K562 (cell line): ENCODE data around the gene ABCF2. TPM values are rescaled to one million over a fixed set of nuclear protein-coding genes. Genes with fewer than 3 reads are reported as not detected.

ENCODE experiments used
- ATAC-seq: fragments of 200-7000 bp; cut with Tn5 transposase; 3 replicates; pipeline ENCODE4 v1.9.1; 2020; ENCODE audit warnings: moderate library complexity
- BruUV-seq: library from RNA; stranded (reverse); fragments of 400-500 nt; replicated peaks from 2 replicates; lab custom pipeline; 2021; lab: Mats Ljungman, UMichigan
- CTCF ChIA-PET: fragments of 300-600 bp; formaldehyde crosslinking; extraction: SDS; loops from one replicate; lab custom pipeline; 2021; ENCODE audit warnings: low intra/inter-chr PET ratio; lab: Yijun Ruan, JAX
- POLR2A ChIA-PET: fragments of 300-600, 350-650 bp; sonication (Branson Sonifier 250); formaldehyde crosslinking; extraction: SDS; loops from one replicate; lab custom pipeline; 2021; ENCODE audit warnings: antibody characterized with exemption, inconsistent platforms; lab: Yijun Ruan, JAX
- DNase-seq, 4 experiments: peaks; one replicate each; pipeline versions ENCODE4 v3.0.0 to v3.0.0-alpha.2; 2011 to 2018; ENCODE audit warnings: low spot score in 3 of 4, mixed read lengths in 3 of 4; ENCODE audit errors: extremely low read depth in 1 of 4
- FAIRE-seq: peaks from 2 replicates; lab custom pipeline; 2011; peaks lifted over from hg19 to GRCh38; lab: Jason Lieb, UNC
- H2AFZ ChIP-seq: 2 replicates; pipeline ENCODE4 v1.6.0; 2011; ENCODE audit warnings: low read depth, low read length, control low read depth, inconsistent platforms
- H3K27ac ChIP-seq: fragments of 200-600 bp; 3 replicates; pipeline ENCODE4 v1.8.0; 2011; ENCODE audit warnings: low read depth, mild to moderate bottlenecking, control low read depth, inconsistent platforms, low read length, moderate library complexity, mixed read lengths; ENCODE audit errors: extremely low read depth
- H3K27me3 ChIP-seq, 2 experiments: fragments of 300-600 bp in 1 of 2; 2 replicates in 1 of 2; 3 replicates in 1 of 2; pipeline versions ENCODE4 v1.6.0 to v1.8.0; 2011; ENCODE audit warnings: inconsistent platforms in 2 of 2, low read length in 2 of 2, mild to moderate bottlenecking in 1 of 2, mixed read lengths in 1 of 2, moderate library complexity in 1 of 2; ENCODE audit not compliant: control insufficient read depth in 2 of 2, insufficient read depth in 2 of 2
- H3K36me3 ChIP-seq: fragments of 300-600 bp; 3 replicates; pipeline ENCODE4 v1.8.0; 2011; ENCODE audit warnings: mild to moderate bottlenecking, low read length, inconsistent platforms; ENCODE audit not compliant: control insufficient read depth, insufficient read depth
- H3K4me1 ChIP-seq, 2 experiments: fragments of 200-600 bp in 1 of 2; replicated peaks in 1 of 2; 2 replicates in 1 of 2; 3 replicates in 1 of 2; pipeline versions ENCODE4 v1.5.1 to v1.8.0; 2011; ENCODE audit warnings: inconsistent platforms in 2 of 2, low read length in 2 of 2, mild to moderate bottlenecking in 1 of 2, mixed read lengths in 1 of 2, moderate library complexity in 1 of 2; ENCODE audit not compliant: control insufficient read depth in 2 of 2, insufficient read depth in 2 of 2
- H3K4me2 ChIP-seq: 2 replicates; pipeline ENCODE4 v1.6.1; 2011; ENCODE audit warnings: low read length, control low read depth, inconsistent platforms, mixed read lengths; ENCODE audit not compliant: insufficient read depth
- H3K4me3 ChIP-seq: fragments of 200-600 bp; sonication (generic), shearing (Covaris generic); 2 replicates; pipeline ENCODE4 v1.5.1; 2016; ENCODE audit warnings: control low read depth, inconsistent platforms
- H3K79me2 ChIP-seq: fragments of 200-600 bp; 3 replicates; pipeline ENCODE4 v1.8.0; 2011; ENCODE audit warnings: low read length, inconsistent platforms; ENCODE audit not compliant: control insufficient read depth, insufficient read depth
- H3K9ac ChIP-seq, 2 experiments: 2 replicates each; pipeline versions ENCODE4 v1.6.0 to v1.6.1; 2011; ENCODE audit warnings: low read depth in 2 of 2, low read length in 2 of 2, control low read depth in 1 of 2, inconsistent platforms in 1 of 2, mild to moderate bottlenecking in 1 of 2, mixed read lengths in 1 of 2; ENCODE audit not compliant: insufficient read depth in 1 of 2
- H3K9me1 ChIP-seq: one replicate; pipeline ENCODE4 v1.6.0; 2011; ENCODE audit warnings: inconsistent platforms, mild to moderate bottlenecking, low read length, moderate library complexity; ENCODE audit not compliant: control insufficient read depth, insufficient read depth
- H3K9me3 ChIP-seq: replicated peaks from 2 replicates; pipeline ENCODE4 v1.5.1; 2011; ENCODE audit warnings: low read depth, low read length, inconsistent platforms; ENCODE audit not compliant: control insufficient read depth, insufficient read depth
- H4K20me1 ChIP-seq: replicated peaks from 2 replicates; pipeline ENCODE4 v1.6.1; 2011; ENCODE audit warnings: low read length, inconsistent platforms, mixed read lengths; ENCODE audit not compliant: control insufficient read depth, insufficient read depth
- DPF2 ChIP-seq: fragments of 450-650 bp; IDR thresholded peaks from 2 replicates; pipeline ENCODE4 v1.6.1; 2016
- KAT8 ChIP-seq: fragments of 450-650 bp; IDR thresholded peaks from 2 replicates; pipeline ENCODE4 v1.6.1; 2016; ENCODE audit warnings: low read depth, mild to moderate bottlenecking
- MEF2A ChIP-seq: IDR thresholded peaks from 2 replicates; pipeline ENCODE4 v1.6.1; 2011; ENCODE audit warnings: low read depth, mild to moderate bottlenecking, low read length, moderate library complexity; ENCODE audit not compliant: control insufficient read depth
- ZNF384 ChIP-seq: IDR thresholded peaks from 2 replicates; pipeline ENCODE4 v1.6.1; 2012; ENCODE audit warnings: low read depth, low read length, improper control_type of control experiment
- ZNF639 ChIP-seq, 2 experiments: fragments of 200-800 bp in 1 of 2; sonication (Bioruptor generic) in 1 of 2; sonication (generic) in 1 of 2; formaldehyde crosslinking in 1 of 2; IDR thresholded peaks in 1 of 2; conservative IDR thresholded peaks in 1 of 2; 2 replicates each; pipeline versions ENCODE4 v1.5.0 to v1.6.1; 2016 to 2020; ENCODE audit warnings: missing compliant biosample characterization in 1 of 2, missing genetic modification characterization in 1 of 2, missing genetic modification reagents in 1 of 2
- WGBS: fragments of 100-300 bp; shearing (Covaris generic); methylation state at CpG from one replicate; pipeline ENCODE4 v1.1.6; 2016; ENCODE audit warnings: low coverage, mixed read lengths; ENCODE audit not compliant: insufficient coverage; ENCODE audit errors: missing lambda C conversion rate; 5-methylcytosine and 5-hydroxymethylcytosine counted together
- in situ Hi-C: fragments of 300-500 bp; cut with MboI; formaldehyde crosslinking; loops from 4 replicates; pipeline ENCODE4 v1.15.0; 2018; ENCODE audit warnings: inconsistent platforms, mixed read lengths
- intact Hi-C: fragments of 100-400 bp; cut with micrococcal nuclease; formaldehyde crosslinking; loops from 2 replicates; pipeline ENCODE4 v1.14.2; 2022
- polyA plus RNA-seq, 8 experiments: library from polyadenylated mRNA; depleted of rRNA in 4 of 8; stranded (reverse) in 5 of 8; unstranded in 3 of 8; fragments of >200 nt; fragmentation: Nextera tagmentation in 2 of 8; fragmentation: Illumina TruSeq in 1 of 8; extraction: Ambion mirVana in 2 of 8; extraction: Trizol in 1 of 8; gene quantifications; 2 replicates each; pipeline versions ENCODE4 v1.2.1 to v1.2.3, GENCODE V29; 2011 to 2014; ENCODE audit warnings: inconsistent platforms in 1 of 8, missing spikeins in 1 of 8
- total RNA-seq, 7 experiments: library from RNA; depleted of rRNA in 6 of 7; stranded (reverse); fragments of >200 nt in 6 of 7; fragmentation: Illumina TruSeq in 2 of 7; extraction: Trizol in 2 of 7; gene quantifications; 2 replicates each; pipeline versions ENCODE4 v1.2.1 to v1.2.3, GENCODE V29; 2011 to 2021; ENCODE audit warnings: low replicate concordance in 1 of 7

Gene ABCF2
- total and polyA plus RNA-seq, 9 of the 15 experiments (the other 6 are each of a cell fraction or from before 2014, with no cell fraction given) = 62.1 to 224 (median 113) TPM

DNA sequence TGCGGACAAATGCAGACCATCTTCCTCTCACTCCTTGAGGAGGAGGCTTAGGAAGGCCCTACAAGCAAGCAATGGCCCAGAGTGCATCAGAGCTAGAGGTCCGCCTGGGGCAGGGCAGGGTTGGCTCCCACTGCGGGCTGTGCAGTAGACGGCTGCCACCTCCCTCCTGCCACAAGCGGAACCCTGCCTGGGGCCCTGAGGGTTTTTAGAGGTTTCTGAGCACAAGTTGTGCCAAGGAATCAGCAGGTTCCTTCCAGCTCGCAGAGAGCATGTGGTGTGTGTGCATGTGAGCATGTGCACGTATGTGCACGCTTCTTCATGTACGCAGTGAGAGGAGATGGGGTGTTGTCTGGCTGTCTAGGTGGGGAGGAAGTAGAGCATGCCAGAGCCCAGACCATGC, 47.4 kb upstream of the ABCF2 start:
- no peak overlapping the region for H3K4me3 ChIP-seq
- FAIRE-seq (peak; percentile 15), DNase-seq (no peak), ATAC-seq (no peak)
- intact Hi-C loops = no loop called here
- TF ChIP-seq MEF2A (no peak), ZNF384 (no peak), DPF2 (no peak)
- peaks cover 17% of the 10 kb centered on the region for H4K20me1 ChIP-seq
- no peak overlapping the region for H3K27ac ChIP-seq
- no peak overlapping the region for H2AFZ ChIP-seq
- 14% methylated on average over 9 of the region's 9 CpGs for WGBS
- ChIA-PET CTCF (interaction anchor here (0.5 kb wide), 1 partner anchor 869 kb away, joined by 3 read pairs; no protein-coding TSS in a partner anchor), POLR2A (interaction anchor here (0.6 to 1.4 kb wide), 5 partner anchors 7 to 223 kb away, joined by 3 to 4 read pairs (median 3); no protein-coding TSS in a partner anchor)
- H3K27me3 ChIP-seq = peaks cover 29 to 84% of the 10 kb centered on the region in 2 experiments
- no peaks in the 10 kb centered on the region for H3K36me3 ChIP-seq
- H3K9ac ChIP-seq = no peak overlapping the region; a peak in 1 of 4 replicates
- in situ Hi-C loops = no loop called here
- H3K4me1 ChIP-seq = peaks cover 11 to 44% of the 10 kb centered on the region in 2 experiments; a peak in 4 of 5 replicates
- BruUV-seq = no TSS peak
- no peak overlapping the region for H3K4me2 ChIP-seq
- no peaks in the 10 kb centered on the region for H3K9me3 ChIP-seq
- H3K79me2 ChIP-seq = no peaks in the 10 kb centered on the region
- peaks cover 6% of the 10 kb centered on the region for H3K9me1 ChIP-seq

DNA sequence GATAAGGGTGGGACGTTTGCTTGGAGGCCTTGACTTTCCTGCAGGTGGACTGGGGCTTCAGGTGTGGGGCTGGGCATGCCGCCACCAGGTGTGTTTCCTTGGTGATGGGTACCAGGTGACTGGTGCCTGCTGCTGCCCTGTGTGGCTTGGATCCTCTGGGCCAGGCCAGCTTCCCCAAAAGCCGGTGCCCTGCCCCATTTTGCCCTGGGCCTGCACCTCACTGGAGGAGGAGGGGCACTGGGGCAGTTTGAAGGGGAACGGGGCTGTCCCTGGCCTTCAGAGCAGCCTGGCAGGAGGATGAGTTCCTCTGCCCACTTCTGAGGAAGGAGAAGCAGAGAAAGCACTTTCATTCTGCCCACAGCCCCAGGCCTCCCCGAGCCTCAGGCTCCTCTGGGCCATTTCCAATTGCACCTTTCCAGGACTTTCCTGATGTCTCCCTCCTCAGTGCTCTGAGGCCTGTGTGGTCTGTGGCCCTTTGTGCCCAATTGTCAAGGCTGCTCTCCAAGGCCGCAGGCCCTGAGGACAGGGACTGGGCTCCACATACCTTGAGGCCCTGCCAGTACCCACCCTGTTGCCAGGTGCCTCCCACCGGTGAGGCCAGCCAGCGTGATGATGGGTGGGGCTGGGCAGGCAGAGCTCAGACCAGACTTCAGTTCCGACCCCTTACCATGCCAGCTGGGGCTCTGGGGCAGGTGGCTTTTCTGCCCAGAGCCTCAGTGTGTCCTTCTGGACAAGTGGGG, 46.8 kb upstream of the ABCF2 start:
- TF ChIP-seq ZNF639 (CRISPR knock-in tag; conservative IDR thresholded peaks at IDR 0.05 in 1 of 2, IDR thresholded peaks at IDR 0.05 in 1 of 2) (0 out of 4 replicates have a peak, but pooled peaks of 1 of the 2 experiments have one; percentile 12), KAT8 (no peak)
- no peak overlapping the region for H2AFZ ChIP-seq
- no peak for FAIRE-seq
- peak overlapping the region in 1 of 2 experiments; percentile 11; a peak in 1 of 4 replicates for H3K9ac ChIP-seq
- no peaks in the 10 kb centered on the region for H3K36me3 ChIP-seq
- H3K27me3 ChIP-seq = peaks cover 23 to 84% of the 10 kb centered on the region in 2 experiments; a peak in 4 of 5 replicates
- H3K4me2 ChIP-seq = no peak overlapping the region
- BruUV-seq = no TSS peak
- H3K27ac ChIP-seq = no peak overlapping the region
- in situ Hi-C loops = no loop called here
- ChIA-PET CTCF (no interaction called here), POLR2A (interaction anchor here (0.6 to 1.2 kb wide), 4 partner anchors 10 to 74 kb away, joined by 3 to 4 read pairs (median 4); no protein-coding TSS in a partner anchor)
- no peak overlapping the region for H3K4me3 ChIP-seq
- peaks cover 17% of the 10 kb centered on the region for H4K20me1 ChIP-seq
- intact Hi-C loops = loop anchor here (2.0 kb wide), 1 partner anchor 29 kb away; no protein-coding TSS in a partner anchor
- 4% methylated on average over 8 of the region's 9 CpGs for whole genome bisulfite sequencing
- no peak for DNase-seq
- H3K9me1 ChIP-seq = peaks cover 6% of the 10 kb centered on the region
- no peak for ATAC-seq
- H3K9me3 ChIP-seq = no peaks in the 10 kb centered on the region
- peaks cover 11 to 44% of the 10 kb centered on the region in 2 experiments; a peak in 4 of 5 replicates for H3K4me1 ChIP-seq
- H3K79me2 ChIP-seq = no peaks in the 10 kb centered on the region
